ENCODE data around the gene PLEKHG4B.
"Not testable (repeated sequence)": the region's sequence is repeated elsewhere in the genome, so short reads cannot be mapped to it uniquely, and the experiment has no call there.

The PLEKHG4B gene

GRCh38 chr5:234450-234849 lies 142.5 kb downstream of the PLEKHG4B start:
- no peak for DNase-seq (ENCODE audit: extremely low spot score, insufficient read length, low read depth)
- no peak for FAIRE-seq

- DNase-seq (ENCODE audit: extremely low spot score, insufficient read length, low read depth); FAIRE-seq: not testable (repeated sequence)
Observed at GRCh38 chr5:235527-235926, 143.6 kb downstream of the PLEKHG4B start.

GRCh38 chr5:237931-238330 lies 146.0 kb downstream of the PLEKHG4B start:
- FAIRE-seq; DNase-seq (ENCODE audit: extremely low spot score, insufficient read length, low read depth): not testable (repeated sequence)

Measured in GM18507 (cell line).